ENCODE results near the gene HS2ST1.
"Not testable (repeated sequence)": the region's sequence is repeated elsewhere in the genome, so short reads cannot be mapped to it uniquely, and the experiment has no call there.

HS2ST1 gene

GRCh38 chr1:87028576-87028975 lies 114.1 kb downstream of the HS2ST1 start:
- DNase-seq, result no peak

GRCh38 chr1:87030740-87031690 lies 116.6 kb downstream of the HS2ST1 start:
- no peak for DNase-seq

GRCh38 chr1:87034351-87034750 lies 119.9 kb downstream of the HS2ST1 start:
- no peak for DNase-seq

- no peak for DNase-seq
These were observed 124.7 kb downstream of the HS2ST1 start for GRCh38 chr1:87039096-87039495.

- no peak for DNase-seq
These were observed 127.8 kb downstream of the HS2ST1 start for GRCh38 chr1:87042111-87042811.

GRCh38 chr1:87044424-87044823 lies 130.0 kb downstream of the HS2ST1 start:
- DNase-seq, result no peak

GRCh38 chr1:87044840-87045239 lies 130.4 kb downstream of the HS2ST1 start:
- DNase-seq, result no peak

- no peak for DNase-seq
These were observed 131.4 kb downstream of the HS2ST1 start for GRCh38 chr1:87045761-87046304.

- DNase-seq, result no peak
These were observed 132.5 kb downstream of the HS2ST1 start for GRCh38 chr1:87046951-87047350.

GRCh38 chr1:87048237-87048636 lies 133.8 kb downstream of the HS2ST1 start:
- DNase-seq, result no peak

GRCh38 chr1:87051965-87052364 lies 137.5 kb downstream of the HS2ST1 start:
- DNase-seq, result no peak

GRCh38 chr1:87052400-87052799 lies 138.0 kb downstream of the HS2ST1 start:
- no peak for DNase-seq

- no peak for DNase-seq
These were observed 138.5 kb downstream of the HS2ST1 start for GRCh38 chr1:87052961-87053360.

- no peak for DNase-seq
These were observed 139.0 kb downstream of the HS2ST1 start for GRCh38 chr1:87053446-87053845.

GRCh38 chr1:87056974-87057373 lies 142.5 kb downstream of the HS2ST1 start:
- DNase-seq, result no peak

GRCh38 chr1:87058343-87058649 lies 143.9 kb downstream of the HS2ST1 start:
- no peak for DNase-seq

- no peak for DNase-seq
These were observed 147.3 kb downstream of the HS2ST1 start for GRCh38 chr1:87061742-87062156.

- DNase-seq, result no peak
These were observed 148.3 kb downstream of the HS2ST1 start for GRCh38 chr1:87062687-87063086.

GRCh38 chr1:87064309-87064708 lies 149.9 kb downstream of the HS2ST1 start:
- DNase-seq, result no peak

GRCh38 chr1:87064986-87065385 lies 150.6 kb downstream of the HS2ST1 start:
- no peak for DNase-seq

GRCh38 chr1:87066708-87067107 lies 152.3 kb downstream of the HS2ST1 start:
- not testable (repeated sequence) for DNase-seq

GRCh38 chr1:87072411-87072810 lies 158.0 kb downstream of the HS2ST1 start:
- DNase-seq, result no peak

GRCh38 chr1:87072904-87073303 lies 158.5 kb downstream of the HS2ST1 start:
- DNase-seq, result no peak

Data from NCI-H1092 (cell line).